Glomerular endothelial cell (primary cell): ENCODE measurements around the gene BMP8B. TPM values are rescaled to one million over a fixed set of nuclear protein-coding genes. Genes with fewer than 3 reads are reported as not detected.

Experiments used
- DNase-seq: peaks from one replicate; pipeline ENCODE4 v3.0.0-alpha.2; 2011; ENCODE audit warnings: low read depth, low spot score; ENCODE audit errors: extremely low read depth
- total RNA-seq: library from RNA; depleted of rRNA; stranded (reverse); fragments of >200 nt; gene quantifications from 2 replicates; pipeline ENCODE4 v1.2.3, GENCODE V29; 2015

BMP8B gene
- total RNA-seq, 1 donor from 2014 or later: not detected

- no peak for DNase-seq
Measured at GRCh38 chr1:39729030-39729429, 59.6 kb downstream of the BMP8B start.

DNA sequence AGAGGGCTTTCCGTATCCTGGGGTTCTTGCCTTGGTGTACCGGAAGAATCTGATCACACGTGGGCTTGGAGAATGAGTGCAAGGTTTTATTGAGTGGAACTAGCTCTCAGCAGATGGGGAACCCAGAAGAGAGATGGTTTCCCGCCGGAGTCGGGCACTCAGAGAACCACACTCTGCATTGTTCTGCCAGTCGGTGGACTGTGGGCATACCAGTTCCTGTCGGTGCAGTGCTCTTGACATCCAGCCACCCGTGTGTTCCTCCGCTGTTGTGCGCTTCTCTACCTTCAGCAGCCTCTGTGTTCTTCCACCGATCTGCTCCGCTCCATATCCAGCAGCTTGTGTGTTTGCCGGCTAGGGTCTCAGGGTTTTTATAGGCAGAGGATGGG is 60.7 kb downstream of the BMP8B start:
- DNase-seq: no peak

DNA sequence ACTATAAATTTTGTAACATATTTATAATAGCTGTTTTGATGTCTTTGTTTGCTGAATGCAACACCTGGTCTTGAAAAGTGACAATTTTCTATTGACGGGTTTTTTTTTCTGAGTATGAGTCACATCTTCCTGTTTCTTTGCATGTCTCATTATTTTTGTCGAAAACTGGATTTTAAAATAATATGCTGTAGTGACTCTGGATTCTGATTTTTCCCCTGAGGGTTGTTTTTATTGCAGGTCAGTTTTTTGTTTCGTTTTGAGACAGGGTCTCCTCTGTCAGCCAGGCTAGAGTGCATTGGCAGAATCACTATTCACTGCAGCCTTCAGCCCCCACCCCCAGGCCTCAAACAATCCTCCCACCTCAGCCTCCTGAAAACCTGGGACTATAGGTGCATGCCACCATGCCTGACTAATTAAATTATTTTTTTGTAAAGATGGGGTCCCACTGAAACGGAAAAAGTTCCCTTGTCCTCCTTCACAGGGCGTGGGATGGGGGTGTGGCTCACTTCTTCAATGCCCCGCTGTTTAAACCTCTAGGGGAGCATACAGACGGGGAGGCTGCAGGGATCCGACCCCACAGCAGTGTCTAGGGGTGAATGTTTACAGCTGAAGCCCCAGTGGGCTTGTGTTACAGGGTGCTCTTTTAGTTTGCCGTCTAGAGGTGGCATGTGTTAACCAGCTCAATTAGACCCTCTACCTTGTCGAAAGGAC is 61.3 kb downstream of the BMP8B start:
- DNase-seq: no peak

GRCh38 chr1:39726600-39726999 is 62.1 kb downstream of the BMP8B start:
- DNase-seq: no peak

DNA sequence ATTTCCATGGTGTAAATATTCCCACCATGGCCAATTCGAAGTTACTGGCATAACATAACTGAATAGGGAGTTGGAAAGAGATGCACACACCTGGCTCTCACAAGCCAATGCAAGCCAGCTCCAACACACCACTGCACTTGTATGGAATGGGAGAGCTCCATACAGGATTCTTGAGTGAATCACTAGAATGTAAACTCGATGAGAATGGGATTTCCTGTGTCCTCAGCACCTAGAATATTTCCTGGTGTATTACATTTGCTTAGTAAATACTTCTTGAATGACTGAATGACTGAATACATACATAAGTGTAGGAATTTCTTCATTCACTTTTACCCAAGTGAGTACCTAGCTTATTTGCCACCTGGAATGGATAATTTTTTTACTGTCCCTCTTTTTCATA is 66.2 kb downstream of the BMP8B start:
- DNase-seq: no peak

DNA sequence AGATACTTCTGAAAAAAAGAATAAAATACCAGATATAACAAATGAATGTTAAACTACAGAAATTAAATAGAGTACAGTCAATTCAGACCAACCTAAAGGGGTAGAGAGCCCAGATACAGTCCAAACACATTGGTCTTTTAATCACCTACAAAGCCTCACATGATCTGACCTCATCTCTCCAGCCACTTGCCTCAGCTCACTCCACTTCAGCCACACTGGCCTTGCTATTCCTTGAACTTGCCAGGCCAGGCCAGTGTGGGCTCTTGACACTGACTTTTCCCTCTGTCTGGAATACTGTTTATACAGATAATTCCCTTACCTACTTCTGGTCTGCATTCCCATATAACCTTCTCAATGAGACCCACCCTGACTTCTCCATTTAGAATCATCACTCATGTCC is 67.0 kb downstream of the BMP8B start:
- no peak for DNase-seq

DNA sequence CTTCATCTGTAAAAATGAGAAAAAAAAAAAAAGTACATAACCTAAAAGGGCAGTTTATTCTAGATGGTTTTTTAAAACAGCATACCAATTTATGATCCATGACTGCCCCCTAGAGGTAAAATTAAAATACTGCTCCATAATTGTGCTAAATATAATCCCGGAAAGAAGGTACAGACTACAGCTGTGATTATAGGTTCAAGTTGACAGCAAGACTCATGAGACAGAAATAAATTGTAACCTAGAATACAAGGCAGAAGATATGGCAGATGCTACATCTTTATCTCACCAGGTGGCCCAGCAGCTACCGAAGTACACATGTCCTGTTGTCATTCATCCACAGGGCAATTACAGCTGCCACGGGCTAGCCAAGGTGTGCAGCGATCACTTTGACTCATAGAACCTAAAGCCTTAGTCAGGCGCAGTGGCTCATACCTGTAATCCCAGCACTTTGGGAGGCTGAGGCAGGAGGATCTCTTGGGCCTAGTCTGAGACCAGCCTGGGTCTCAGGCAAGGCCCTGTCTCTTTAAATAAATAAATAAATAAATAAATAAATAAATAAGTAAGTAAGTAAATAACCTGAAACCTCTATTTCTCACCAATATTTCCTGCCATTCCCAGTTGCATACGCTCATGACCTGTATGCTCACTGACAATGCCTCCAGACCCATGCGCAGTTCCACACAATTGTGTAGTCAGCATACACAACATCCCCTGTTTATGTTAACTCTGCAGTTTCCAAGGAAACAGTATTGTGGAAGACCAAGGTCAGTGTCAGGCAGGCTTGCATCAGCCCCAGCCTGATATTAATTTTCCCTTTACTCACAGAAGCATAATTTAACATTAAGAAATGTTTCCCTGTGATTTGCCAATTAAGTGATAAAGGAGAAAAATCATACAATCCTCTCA is 68.3 kb downstream of the BMP8B start:
- peak; percentile 42 for DNase-seq

GRCh38 chr1:39717809-39718208 is 70.9 kb downstream of the BMP8B start:
- DNase-seq: no peak

GRCh38 chr1:39713557-39713956 is 75.1 kb downstream of the BMP8B start:
- DNase-seq: no peak

GRCh38 chr1:39711966-39712340 is 76.7 kb downstream of the BMP8B start:
- no peak for DNase-seq

- no peak for DNase-seq
Measured at GRCh38 chr1:39711104-39711965, 77.3 kb downstream of the BMP8B start.

GRCh38 chr1:39707506-39707905 is 81.2 kb downstream of the BMP8B start:
- DNase-seq: no peak

Other genes starting within 250 kb of the BMP8B start
- gene PABPC4, start 212.1 kb downstream of the BMP8B start, total RNA-seq: 144 and 157 TPM in 2 replicates
- gene HEYL, start 149.2 kb downstream of the BMP8B start, total RNA-seq: 0.44 and 0.82 TPM in 2 replicates
- not detected in 2 replicates for gene NT5C1A, start 116.8 kb downstream of the BMP8B start, total RNA-seq
- gene HPCAL4, start 97.4 kb downstream of the BMP8B start, total RNA-seq: not detected in 2 replicates
- gene PPIE, start 50.0 kb downstream of the BMP8B start, total RNA-seq: 33.8 and 35.3 TPM in 2 replicates
- gene OXCT2, start 17.5 kb downstream of the BMP8B start, total RNA-seq: 1.2 and 2.5 TPM in 2 replicates
- gene TRIT1, start 94.6 kb upstream of the BMP8B start, total RNA-seq: 20.3 and 21.6 TPM in 2 replicates
- gene MYCL, start 113.1 kb upstream of the BMP8B start, total RNA-seq: 2.5 and 3.3 TPM in 2 replicates
- gene MFSD2A, start 166.3 kb upstream of the BMP8B start, total RNA-seq: 4.4 and 6.9 TPM in 2 replicates